NCI-H1436 (cell line): ENCODE measurements around the gene PAPOLA.
"Not testable (repeated sequence)": the region's sequence is repeated elsewhere in the genome, so short reads cannot be mapped to it uniquely, and the experiment has no call there.

ENCODE experiments used
- DNase-seq: peaks from one replicate; lab custom pipeline; 2025; lab: John Stamatoyannopoulos, UW

The PAPOLA gene

DNA sequence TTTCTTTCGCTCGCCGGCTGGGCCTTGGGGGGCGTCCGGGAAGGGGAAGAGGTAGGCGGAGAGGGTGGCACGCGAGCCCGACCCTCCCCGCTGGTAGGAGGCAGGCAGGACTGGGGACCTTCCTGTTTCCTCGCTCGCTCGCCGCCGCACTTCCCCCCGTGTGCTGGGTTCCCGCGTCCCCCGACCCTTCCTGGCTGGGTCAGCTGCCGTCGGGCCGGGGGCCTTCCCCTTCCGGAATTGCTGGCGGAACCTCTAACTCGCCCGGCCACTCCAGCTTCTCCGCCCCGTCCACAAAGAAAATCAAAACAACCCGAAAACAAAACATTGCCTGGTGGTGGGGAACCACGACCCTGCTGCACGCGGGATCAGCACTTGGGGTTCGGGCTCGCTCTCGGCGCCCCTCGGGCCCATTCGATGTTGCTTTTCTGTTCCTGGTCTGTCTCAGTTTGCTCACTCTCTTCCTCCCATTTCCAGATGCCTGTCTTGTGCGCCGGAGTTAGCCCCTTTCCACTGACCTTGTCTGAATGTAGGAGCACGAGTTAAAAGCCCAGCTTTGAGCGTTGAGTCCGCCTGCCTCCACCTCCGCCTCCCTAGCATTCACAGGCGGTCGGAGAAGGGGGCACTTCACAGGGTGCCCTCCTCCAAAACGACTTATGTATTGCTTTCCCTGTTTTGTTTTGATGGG is 581 bp downstream of the PAPOLA start:
- peak; percentile 50 for DNase-seq

DNA sequence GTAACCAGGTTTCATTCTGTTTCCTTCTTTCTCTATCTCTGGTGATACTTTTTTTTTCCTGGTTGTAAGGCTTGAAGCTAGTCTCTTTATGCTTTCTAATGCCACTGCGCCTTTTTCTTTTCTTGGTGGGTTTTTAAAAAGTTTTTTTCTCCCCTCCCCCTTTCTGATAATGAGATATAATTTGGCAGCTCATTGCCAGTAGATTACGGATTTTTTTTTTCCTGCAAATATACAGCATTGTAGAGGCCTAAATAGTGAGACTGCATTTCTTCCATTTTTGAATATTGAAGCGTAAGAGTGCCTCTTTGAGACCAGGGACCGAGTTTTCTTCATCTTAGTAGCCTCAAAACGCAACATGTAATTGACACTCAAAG is 1.1 kb downstream of the PAPOLA start:
- DNase-seq = no peak

DNA sequence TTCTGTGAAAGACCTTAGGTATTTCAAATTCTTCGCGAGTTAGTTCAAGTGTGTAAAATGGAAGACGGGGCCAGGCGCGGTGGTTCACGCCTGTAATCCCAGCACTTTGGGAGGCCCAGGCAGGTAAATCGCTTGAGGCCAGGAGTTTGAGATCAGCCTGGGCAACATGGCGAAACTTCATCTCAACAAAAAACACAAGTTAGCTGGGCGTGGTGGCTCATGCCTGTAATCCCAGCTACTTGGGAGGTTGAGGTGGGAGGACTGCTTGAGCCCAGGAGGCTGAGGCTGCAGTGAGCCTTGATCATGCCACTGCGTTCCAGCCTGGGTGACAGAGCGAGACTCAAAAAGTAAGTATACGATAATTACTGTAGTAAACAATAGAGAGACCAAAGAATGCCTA is 2.2 kb downstream of the PAPOLA start:
- not testable (repeated sequence) for DNase-seq

DNA sequence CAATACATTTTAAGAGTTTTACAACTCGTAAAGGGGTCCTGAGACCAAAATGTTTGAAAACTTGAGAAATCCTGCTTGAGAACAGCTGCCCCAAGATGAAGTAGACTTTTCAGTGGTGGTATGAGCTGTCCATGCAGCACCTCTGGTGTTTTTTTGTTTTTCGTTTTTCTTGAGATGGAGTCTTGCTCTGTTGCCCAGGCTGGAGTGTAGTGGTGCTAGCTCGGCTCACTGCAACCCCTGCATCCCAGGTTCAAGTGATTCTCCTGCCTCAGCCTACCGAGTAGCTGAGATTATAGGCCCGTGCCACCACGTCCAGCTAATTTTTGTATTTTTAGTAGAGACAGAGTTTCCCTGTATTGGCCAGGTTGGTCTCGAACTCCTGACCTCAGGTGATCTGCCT is 5.5 kb downstream of the PAPOLA start:
- no peak for DNase-seq

DNA sequence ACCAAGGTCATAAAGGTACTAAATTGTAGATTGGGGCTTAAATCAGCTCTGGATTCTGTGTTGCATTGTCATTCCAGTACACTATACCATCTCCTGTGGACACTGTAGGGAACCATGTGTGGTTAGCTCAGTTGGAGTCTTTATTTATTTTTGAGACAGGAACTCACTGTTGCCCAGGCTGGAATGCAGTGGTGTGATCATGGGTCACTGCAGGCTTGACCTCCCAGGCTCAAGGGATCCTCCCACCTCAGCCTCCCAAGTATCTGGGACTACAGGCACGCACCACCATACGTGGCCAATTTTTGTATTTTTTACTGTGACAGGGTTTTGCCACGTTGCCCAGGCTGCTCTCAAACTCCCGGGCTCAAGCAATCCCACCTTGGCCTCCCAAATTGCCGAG is 6.7 kb downstream of the PAPOLA start:
- DNase-seq = no peak

DNA sequence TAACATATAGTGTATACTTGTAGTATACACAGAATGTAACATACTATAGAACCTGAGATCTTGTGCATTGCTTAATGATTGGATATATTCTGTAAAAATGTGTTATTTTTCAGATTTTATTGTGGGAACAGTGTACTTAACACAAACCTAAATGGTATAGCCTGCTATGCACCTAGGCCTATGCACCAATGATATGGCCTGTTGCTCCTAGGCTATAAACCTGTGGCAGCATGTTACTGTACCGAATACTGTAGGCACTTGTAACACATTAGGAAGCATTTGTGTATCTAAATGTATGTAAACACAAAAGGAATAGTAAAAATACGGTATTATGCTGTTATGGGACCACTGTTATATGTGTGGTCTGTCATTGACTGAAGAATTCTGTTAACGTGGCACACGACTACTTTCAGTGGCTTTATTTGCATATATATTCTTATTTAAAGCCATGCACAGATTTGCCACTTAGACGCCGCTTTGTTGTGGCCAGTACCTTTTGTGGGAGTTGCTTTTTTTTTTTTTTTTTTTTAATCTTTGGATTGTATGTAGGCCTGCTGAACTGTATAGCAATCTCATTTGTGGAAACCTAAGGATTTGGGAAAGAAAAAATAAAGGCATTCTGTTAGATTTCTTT is 7.4 kb downstream of the PAPOLA start:
- no peak for DNase-seq

DNA sequence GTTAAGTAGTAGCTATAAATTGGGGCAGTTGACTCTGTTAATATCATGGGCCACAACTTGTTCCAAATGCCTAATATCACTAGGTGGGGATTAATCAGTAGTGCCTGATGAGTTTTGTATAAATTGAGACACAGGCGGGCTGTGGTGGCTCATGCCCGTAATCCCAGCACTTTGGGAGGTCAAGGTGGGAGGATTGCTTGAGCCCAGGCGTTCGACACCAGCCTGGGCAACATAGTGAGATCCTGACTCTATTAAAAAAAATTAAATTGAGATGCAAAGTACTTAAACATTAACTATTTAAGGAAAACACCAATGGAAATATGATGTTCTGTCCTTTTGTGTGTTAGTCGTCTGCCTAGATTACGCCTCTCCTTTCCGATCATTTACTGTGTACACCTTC is 9.0 kb downstream of the PAPOLA start:
- no peak for DNase-seq

DNA sequence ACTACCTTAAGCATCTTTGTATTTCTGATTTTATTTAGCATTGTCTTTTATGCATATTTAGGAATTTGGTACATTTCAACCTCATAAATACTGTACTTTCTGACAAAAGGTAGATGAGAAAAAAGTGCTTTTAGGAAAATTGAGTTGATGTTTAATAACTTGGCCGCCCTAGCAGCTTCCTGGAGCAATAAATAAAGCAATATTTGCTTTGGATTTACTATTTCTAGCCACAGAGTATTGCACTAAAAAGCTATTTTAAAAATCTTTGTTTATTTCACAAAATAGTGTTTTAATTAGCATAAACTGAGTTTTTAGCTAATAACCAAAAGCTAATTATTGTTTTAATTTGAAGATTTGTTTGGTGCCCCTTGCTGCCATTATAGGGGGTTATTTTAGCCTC is 9.5 kb downstream of the PAPOLA start:
- DNase-seq = no peak

DNA sequence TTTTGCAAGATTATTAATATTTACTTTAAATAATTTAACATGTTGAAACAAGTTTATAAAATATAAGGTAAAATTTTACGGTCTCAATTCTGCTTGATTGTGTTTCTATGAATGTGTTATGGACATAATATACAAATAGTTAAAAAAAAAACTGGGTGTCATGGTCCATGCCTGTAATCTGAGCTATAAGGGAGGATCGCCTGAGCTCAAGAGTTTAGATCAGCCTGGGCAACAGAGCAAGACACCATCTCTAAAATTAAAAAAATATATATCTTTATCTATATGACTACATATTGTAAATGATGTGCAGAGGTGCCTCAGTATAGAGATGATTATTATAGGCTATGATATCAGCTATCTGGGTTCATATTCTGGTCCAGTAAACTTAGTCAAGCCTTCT is 9.9 kb downstream of the PAPOLA start:
- DNase-seq = no peak

DNA sequence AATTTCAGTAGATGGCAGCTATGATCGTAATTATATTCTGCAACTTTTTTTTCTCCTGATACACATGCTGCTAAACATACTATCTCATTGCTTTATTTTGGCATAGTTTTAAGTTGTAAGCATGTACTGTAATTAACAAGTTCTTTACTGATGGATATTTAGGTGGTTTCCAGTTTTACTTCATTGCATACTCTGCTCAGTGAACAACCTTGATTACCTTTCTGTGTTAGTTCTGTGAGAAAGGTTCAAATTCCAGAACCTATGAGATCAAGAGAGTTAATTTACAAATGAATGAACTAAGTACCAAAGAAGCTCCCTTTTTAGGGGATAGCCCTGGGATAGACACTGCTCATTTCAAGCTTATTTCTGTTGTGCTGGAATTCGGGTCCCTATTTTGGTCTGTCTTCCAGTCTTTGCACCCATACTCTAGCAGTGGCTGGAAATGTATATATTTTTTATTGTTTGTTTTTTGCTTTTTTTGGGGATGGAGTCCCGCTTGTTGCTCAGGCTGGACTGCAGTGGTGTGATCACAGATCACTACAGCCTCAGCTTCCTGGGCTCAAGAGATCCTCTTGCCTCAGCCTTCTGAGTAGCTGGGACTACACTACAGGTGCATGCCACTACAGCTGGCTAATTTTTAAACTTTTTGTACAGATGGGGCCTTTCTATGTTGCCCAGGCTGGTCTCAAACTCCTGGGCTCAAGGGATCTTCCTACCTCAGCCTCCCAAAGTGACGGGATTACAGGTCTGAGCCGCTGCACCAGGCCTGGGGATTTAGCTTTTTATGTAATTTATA is 10.6 kb downstream of the PAPOLA start:
- DNase-seq = no peak

DNA sequence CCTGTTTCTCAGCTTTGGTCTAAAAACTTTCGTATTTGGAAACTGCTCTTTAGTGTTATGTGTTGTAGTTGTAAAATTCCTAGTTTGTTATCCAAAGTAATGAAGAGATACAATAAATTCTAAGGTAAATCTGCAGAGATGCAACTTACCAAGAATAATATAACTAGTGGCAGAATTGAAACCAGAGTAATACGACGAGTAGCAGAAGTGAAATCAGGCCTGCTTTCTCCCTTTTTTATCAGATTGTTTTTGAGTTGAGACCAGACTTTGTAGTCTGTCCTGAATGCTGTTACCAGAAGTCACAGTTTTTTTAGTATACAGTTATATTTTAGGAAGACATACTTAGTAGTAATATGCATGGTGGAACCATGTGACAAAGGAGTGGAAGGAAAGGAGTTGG is 12.5 kb downstream of the PAPOLA start:
- DNase-seq = no peak

DNA sequence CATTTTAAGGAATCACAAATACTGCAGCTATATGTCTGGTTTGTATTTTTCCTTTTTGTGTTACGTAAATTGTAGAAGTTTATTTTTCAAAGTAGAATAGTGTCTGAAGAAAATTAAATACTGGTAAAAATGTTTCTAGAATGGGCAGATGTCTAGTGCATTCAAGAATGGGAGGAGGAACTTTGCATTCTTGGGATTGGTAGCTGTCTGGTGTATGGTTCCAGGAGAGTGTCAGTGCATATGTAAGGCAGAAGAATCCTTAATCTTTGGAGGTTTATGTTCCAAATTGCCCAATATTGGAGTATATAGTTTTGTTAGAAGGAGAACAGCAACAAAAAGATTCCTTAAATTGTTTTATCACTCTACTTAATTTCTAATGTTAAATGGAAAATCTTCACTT is 13.5 kb downstream of the PAPOLA start:
- DNase-seq = no peak

DNA sequence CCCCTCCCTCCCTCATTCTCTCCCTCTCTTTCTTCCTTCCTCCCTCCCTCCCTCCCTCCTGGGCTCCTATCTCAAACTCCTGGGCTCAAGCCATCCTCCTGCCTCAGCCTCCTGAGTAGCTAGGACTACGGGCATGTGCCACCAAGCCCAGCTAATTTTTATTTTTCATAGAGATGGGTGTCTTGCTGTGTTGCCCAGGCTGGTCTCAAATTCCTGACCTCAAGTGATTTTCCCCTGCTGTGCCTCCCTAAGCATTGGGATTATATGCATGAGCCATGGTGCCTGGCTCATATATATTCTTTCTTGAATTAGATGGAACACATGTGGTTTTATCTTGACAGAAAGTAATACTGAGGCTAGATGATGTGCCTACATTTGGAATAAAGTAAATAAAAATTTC is 14.2 kb downstream of the PAPOLA start:
- no peak for DNase-seq

DNA sequence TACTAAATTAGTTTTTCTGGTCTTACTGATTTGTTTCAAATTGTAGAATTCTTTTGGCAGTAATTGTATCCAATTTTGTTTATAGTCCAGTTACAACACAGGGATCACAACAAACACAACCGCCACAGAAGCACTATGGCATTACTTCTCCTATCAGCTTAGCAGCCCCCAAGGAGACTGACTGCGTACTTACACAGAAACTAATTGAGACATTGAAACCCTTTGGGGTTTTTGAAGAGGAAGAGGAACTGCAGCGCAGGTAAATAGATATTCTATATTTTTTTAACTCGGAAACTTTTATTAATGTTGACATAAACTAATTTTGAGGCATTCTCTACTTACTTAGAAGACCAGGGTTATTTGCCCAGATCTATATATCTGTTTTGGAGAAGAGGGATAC is 17.8 kb downstream of the PAPOLA start:
- no peak for DNase-seq

DNA sequence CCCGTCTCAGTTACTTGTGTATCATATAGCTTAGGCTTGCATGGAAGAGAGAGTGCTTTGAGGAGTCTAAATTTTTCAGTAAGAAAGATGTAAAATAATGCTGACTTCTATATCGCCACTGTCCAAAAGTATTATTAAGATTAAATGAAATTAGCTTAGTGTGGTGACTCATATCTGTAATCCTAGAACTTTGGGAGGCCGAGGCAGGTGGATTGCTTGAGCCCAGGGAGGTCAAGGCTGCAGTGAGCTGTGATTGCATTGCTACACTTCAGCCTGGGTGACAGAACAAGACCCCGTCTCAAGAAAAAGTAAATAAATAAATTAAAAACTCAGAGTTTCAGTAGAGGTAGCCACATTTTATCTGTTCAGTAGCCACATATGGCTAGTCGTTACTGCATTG is 23.3 kb downstream of the PAPOLA start:
- DNase-seq = no peak

DNA sequence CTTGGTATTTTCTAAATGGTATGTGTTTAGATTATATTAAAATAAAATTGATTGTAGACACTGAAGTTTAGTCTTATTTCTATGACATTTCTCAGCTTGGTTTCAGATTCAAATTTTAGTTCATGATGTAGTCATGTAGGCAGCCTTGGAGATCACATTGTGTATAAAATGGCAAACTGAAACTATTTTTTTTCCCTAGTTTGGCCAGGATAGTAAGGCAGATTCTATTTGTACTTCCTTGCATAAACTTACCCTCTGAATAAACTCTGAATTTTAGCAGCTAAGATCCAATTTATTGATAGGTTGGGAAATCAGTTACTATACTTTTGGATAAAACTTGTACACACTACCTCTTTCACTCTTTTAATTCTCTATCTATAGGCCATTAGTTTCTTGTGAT is 30.4 kb downstream of the PAPOLA start:
- no peak for DNase-seq

DNA sequence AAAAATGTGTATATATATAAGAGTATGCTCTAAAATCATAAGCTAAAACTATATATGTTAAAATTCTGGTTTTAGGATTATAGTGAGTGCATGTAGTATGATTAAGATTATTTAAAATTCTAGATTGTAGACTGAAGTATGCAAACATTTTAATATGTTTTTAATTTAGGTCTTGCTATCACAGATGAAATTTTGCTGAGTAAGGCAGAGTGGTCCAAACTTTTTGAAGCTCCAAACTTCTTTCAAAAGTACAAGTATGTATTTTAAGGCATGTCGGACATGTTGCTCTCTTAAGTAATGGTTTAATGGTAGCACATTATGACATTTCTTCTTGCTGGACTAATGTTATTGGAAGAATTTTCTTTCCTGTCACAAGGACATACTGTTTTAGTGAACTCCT is 34.6 kb downstream of the PAPOLA start:
- no peak for DNase-seq

DNA sequence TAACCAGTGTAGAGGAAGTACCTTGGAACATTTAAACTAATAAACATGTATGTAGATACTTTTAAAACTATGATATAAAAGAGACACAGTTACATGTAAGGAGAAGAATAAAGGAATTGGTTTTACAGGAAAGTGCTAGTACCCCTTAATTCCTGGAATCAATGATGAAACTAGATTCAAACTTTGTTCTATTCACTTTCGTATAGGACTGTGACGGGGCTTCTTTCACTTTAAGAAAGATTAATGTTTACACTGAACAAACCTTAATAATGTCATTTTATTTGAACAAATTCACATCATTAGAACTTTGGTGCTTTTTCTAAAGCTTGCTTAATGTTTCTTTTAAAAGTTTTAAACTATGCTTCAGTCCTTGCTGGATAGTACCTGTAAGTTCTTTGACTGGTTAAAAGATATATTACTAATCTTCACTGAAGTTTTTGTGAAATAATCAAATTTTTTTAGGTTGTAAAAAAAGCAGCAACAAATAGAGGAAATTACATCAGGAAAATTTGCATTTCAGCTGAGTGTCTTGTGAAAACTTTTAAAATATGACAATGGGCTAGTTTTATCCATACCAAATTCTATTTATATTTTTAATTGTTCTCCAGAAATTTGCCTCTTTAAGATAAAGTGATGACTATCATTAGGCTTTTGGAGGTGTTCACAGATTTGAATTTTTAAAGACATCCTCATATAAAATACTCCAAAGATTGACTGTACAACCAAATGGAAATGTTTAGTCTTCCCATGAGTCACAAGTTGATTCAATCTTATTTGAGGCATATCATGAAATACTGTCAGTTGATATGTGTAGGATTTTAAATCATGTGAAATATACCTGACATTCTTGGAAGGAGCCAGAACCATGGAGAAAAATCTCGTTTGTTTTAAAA is 36.2 kb downstream of the PAPOLA start:
- no peak for DNase-seq

DNA sequence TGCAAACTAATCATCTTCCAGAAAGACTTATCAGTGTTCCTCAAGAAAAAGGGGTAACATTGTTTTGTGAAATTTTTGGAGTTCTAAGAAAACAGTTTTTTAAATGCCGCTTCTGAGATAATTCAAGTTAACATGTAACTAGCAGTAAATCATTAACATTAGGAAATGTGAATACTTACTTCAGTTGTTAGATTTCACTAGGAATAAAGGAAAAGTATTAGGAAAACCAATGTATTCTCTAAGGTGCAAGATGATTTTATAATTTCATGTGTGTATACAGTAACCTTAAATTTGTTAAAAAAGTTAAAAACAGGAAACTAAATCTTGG is 36.8 kb downstream of the PAPOLA start:
- DNase-seq = no peak

DNA sequence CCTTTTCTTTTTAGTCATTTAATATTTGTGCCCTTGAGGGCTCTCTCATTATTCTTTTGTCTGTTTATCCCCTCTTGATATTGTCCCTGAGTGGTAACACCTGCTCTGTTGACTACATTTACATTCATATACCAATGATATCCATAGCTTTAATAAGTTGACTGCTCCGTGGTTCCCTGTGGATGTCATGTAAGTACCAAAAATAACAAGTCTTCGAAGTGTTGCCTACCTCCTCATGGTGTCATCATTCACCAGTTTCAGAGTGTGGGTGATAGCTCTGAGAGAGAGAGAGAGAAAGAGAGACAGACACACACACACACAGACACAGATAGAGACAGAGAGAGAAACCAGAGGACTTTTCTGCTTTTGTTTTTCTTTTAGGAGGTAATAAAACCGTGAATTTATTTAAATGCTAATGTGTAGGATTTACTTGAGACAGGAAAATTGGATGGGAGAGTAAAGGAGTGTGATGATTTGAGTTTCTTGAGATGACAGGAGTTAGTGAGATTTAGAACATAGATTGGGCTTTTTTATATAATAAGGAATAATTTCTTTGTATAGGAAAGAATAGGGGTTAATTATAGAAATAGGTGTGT is 52.2 kb downstream of the PAPOLA start:
- no peak for DNase-seq

DNA sequence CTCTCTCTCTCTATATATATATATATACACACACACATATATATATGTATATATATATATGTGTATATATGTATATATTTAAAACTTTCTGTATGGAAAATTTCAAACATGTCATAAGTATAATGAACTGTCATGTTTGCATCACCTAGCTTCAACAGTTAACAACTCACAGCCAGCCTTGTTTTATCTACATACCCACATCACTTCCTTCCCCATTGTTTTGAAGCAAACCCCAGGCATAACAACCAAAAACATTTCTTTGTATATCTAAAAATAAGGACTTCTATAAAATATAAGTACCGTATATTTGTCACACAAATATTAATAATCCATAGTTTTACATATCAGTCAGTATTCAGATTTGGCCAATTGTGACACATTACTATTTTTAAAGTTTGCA is 57.4 kb downstream of the PAPOLA start:
- DNase-seq = no peak

DNA sequence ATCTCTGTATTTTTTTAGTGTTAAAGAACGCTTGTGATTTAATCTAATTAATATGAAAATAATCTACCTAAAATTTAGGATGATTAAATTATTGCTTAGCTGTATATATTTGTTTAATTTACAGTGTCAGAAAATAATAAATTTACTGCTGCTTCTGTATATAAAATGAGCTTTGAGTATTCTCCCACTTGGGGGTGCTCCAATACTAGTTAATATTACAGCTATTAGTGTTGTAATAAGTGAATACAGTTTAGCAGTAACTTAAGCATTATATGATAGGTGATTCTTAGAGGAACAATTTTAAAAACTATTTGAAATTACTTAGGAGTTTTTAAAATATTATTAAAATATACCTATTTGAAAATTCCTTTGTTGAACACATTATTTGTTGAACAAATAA is 62.2 kb downstream of the PAPOLA start:
- no peak for DNase-seq
